Smooth muscle cell (in vitro differentiated cells): ENCODE results near the gene NRG3. TPM values are rescaled to one million over a fixed set of nuclear protein-coding genes. Genes with fewer than 3 reads are reported as not detected.

Source experiments
- DNase-seq: peaks from one replicate; lab custom pipeline; 2025; ENCODE audit not compliant: unreplicated experiment; lab: John Stamatoyannopoulos, UW
- H2AFZ ChIP-seq: fragments of 200-600 bp; sonication (generic); 2 replicates; pipeline ENCODE4 v1.6.0; 2016; ENCODE audit warnings: antibody characterized with exemption, low read depth, mild to moderate bottlenecking
- H3F3A ChIP-seq: fragments of 200-600 bp; sonication (generic); 2 replicates; pipeline ENCODE4 v1.6.0; 2017; ENCODE audit warnings: antibody characterized with exemption, low read depth
- H3K27ac ChIP-seq: fragments of 200-600 bp; sonication (generic); 2 replicates; pipeline ENCODE4 v1.5.1; 2016; ENCODE audit warnings: low read depth, mild to moderate bottlenecking
- H3K27me3 ChIP-seq: fragments of 200-600 bp; sonication (generic); 2 replicates; pipeline ENCODE4 v1.6.1; 2016; ENCODE audit warnings: low read depth, mild to moderate bottlenecking
- H3K36me3 ChIP-seq: fragments of 200-600 bp; sonication (generic); 2 replicates; pipeline ENCODE4 v1.5.1; 2016; ENCODE audit warnings: low read depth
- H3K4me1 ChIP-seq: fragments of 200-600 bp; sonication (generic); 2 replicates; pipeline ENCODE4 v1.5.1; 2016; ENCODE audit warnings: low read depth
- H3K4me2 ChIP-seq: fragments of 200-600 bp; sonication (generic); 2 replicates; pipeline ENCODE4 v1.6.0; 2016; ENCODE audit warnings: mild to moderate bottlenecking
- H3K4me3 ChIP-seq: fragments of 200-600 bp; sonication (generic); 2 replicates; pipeline ENCODE4 v1.5.1; 2016; ENCODE audit warnings: mild to moderate bottlenecking
- H3K79me2 ChIP-seq: fragments of 200-600 bp; sonication (generic); 2 replicates; pipeline ENCODE4 v1.6.0; 2016; ENCODE audit warnings: low read depth, mild to moderate bottlenecking
- H3K9ac ChIP-seq: fragments of 200-600 bp; sonication (generic); 2 replicates; pipeline ENCODE4 v1.6.0; 2016; ENCODE audit warnings: low read depth
- H3K9me3 ChIP-seq: fragments of 200-600 bp; sonication (generic); replicated peaks from 2 replicates; pipeline ENCODE4 v1.5.1; 2016; ENCODE audit warnings: low read depth
- H4K20me1 ChIP-seq: fragments of 200-600 bp; sonication (generic); 2 replicates; pipeline ENCODE4 v1.6.0; 2016; ENCODE audit warnings: low read depth
- WGBS: methylation state at CpG from one replicate; pipeline ENCODE4 v1.1.7; 2016; ENCODE audit warnings: low lambda C conversion rate; 5-methylcytosine and 5-hydroxymethylcytosine counted together
- polyA plus RNA-seq: library from polyadenylated mRNA; unstranded; fragments of >200 nt; fragmentation: Nextera tagmentation; extraction: Ambion mirVana; gene quantifications from 2 replicates; pipeline ENCODE4 v1.2.1, GENCODE V29; 2016
- total RNA-seq: library from RNA; depleted of rRNA; stranded (reverse); fragments of >200 nt; gene quantifications from 2 replicates; pipeline ENCODE4 v1.2.3, GENCODE V29; 2014
- TF ChIP-seq, protein P1 (sequence below): fragments of 200-600 bp; sonication (generic); IDR thresholded peaks from 2 replicates; pipeline ENCODE4 v1.5.1; 2017; ENCODE audit warnings: borderline replicate concordance, mild to moderate bottlenecking, antibody characterized with exemption; ENCODE audit not compliant: insufficient read depth, poor library complexity, severe bottlenecking

Gene NRG3
- total and polyA plus RNA-seq, 2 experiments from 2014 or later: 4.0 to 4.8 TPM

DNA sequence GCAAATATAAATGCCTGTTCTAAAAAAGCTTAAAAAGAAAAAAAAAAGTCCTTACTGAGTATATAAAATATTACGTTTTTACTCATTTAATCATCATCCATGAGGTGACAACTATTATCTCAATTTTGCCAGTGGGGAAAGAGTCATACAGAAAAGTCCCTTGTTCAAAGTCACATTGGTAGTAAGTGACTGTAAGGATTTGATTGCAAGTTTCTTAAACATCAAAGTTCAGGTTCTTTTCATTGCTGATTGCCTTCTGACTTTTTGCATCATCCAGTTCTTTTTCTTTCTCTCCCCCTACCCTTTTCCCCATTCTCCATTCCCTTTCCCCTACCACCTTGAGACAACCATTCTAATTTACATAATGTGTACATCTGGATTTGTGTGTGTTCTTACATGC lies 363.3 kb downstream of the NRG3 start:
- no peaks in the 10 kb centered on the region for H4K20me1 ChIP-seq
- no peak overlapping the region for H3K9ac ChIP-seq
- no peaks in the 10 kb centered on the region for H3K4me1 ChIP-seq
- TF ChIP-seq, protein P1, sequence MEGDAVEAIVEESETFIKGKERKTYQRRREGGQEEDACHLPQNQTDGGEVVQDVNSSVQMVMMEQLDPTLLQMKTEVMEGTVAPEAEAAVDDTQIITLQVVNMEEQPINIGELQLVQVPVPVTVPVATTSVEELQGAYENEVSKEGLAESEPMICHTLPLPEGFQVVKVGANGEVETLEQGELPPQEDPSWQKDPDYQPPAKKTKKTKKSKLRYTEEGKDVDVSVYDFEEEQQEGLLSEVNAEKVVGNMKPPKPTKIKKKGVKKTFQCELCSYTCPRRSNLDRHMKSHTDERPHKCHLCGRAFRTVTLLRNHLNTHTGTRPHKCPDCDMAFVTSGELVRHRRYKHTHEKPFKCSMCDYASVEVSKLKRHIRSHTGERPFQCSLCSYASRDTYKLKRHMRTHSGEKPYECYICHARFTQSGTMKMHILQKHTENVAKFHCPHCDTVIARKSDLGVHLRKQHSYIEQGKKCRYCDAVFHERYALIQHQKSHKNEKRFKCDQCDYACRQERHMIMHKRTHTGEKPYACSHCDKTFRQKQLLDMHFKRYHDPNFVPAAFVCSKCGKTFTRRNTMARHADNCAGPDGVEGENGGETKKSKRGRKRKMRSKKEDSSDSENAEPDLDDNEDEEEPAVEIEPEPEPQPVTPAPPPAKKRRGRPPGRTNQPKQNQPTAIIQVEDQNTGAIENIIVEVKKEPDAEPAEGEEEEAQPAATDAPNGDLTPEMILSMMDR: no peak
- no peak overlapping the region for H3K4me3 ChIP-seq
- no peak for DNase-seq
- no peaks in the 10 kb centered on the region for H3F3A ChIP-seq
- no peaks in the 10 kb centered on the region for H3K79me2 ChIP-seq
- H3K36me3 ChIP-seq: no peaks in the 10 kb centered on the region
- H3K27me3 ChIP-seq: no peaks in the 10 kb centered on the region
- H3K4me2 ChIP-seq: no peak overlapping the region
- H2AFZ ChIP-seq: no peak overlapping the region
- 79% methylated on average over 1 of the region's 1 CpG for WGBS
- H3K27ac ChIP-seq: no peak overlapping the region
- no peaks in the 10 kb centered on the region for H3K9me3 ChIP-seq

DNA sequence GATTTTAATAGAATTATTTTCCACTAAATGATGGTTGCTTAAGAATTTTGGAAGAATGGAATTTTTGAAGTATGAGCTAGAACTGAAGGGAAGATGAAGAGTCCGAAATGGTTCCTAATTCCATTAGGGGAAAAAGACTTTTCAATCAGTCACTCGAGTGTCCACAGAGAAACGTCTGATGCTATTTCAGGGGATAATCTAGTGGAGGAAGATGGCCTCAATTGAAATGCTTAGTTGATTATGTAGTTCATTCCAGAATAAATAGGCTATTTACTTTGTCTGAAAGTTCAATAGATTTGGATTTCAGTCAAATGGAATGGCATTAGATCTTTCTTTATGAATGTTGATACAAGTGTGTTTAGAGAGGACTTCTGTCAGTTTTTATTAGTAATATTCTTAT lies 365.4 kb downstream of the NRG3 start:
- H3K36me3 ChIP-seq: no peaks in the 10 kb centered on the region
- H3K9me3 ChIP-seq: no peaks in the 10 kb centered on the region
- TF ChIP-seq, protein P1: no peak
- no peak overlapping the region for H3K4me2 ChIP-seq
- H2AFZ ChIP-seq: no peak overlapping the region
- no peaks in the 10 kb centered on the region for H3K4me1 ChIP-seq
- no peak overlapping the region for H3K4me3 ChIP-seq
- no peaks in the 10 kb centered on the region for H3K79me2 ChIP-seq
- H3K27me3 ChIP-seq: no peaks in the 10 kb centered on the region
- no peaks in the 10 kb centered on the region for H4K20me1 ChIP-seq
- no peaks in the 10 kb centered on the region for H3F3A ChIP-seq
- no peak for DNase-seq
- no peak overlapping the region for H3K9ac ChIP-seq
- no peak overlapping the region for H3K27ac ChIP-seq
- 91% methylated on average over 3 of the region's 3 CpGs for WGBS

DNA sequence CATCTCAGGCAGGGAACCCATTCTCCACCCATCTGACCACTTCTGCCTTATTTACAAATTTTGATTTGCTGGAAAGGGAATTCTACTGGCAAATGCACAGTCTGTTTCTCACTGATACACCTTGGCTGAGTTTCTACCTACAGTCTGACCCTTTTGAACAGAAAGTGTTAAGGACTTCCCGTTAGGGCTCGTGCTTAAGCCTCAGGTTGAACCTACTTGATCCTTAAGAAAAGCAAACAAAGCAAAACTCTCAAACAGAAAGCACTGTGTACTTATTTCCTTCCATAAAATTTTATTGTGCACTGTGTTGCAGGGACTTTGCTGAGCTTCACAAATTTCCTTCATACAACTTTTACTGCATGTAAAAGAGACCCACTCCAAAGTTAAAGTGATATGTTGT lies 367.8 kb downstream of the NRG3 start:
- no peak overlapping the region for H3K9ac ChIP-seq
- TF ChIP-seq, protein P1: no peak
- H3K4me1 ChIP-seq: no peaks in the 10 kb centered on the region
- no peaks in the 10 kb centered on the region for H3F3A ChIP-seq
- no peaks in the 10 kb centered on the region for H3K79me2 ChIP-seq
- no peak for DNase-seq
- no peak overlapping the region for H3K4me3 ChIP-seq
- WGBS: 60% methylated on average over 2 of the region's 2 CpGs
- no peaks in the 10 kb centered on the region for H4K20me1 ChIP-seq
- H3K9me3 ChIP-seq: no peaks in the 10 kb centered on the region
- H3K4me2 ChIP-seq: no peak overlapping the region
- no peaks in the 10 kb centered on the region for H3K36me3 ChIP-seq
- H3K27ac ChIP-seq: no peak overlapping the region
- no peak overlapping the region for H2AFZ ChIP-seq
- H3K27me3 ChIP-seq: no peaks in the 10 kb centered on the region

DNA sequence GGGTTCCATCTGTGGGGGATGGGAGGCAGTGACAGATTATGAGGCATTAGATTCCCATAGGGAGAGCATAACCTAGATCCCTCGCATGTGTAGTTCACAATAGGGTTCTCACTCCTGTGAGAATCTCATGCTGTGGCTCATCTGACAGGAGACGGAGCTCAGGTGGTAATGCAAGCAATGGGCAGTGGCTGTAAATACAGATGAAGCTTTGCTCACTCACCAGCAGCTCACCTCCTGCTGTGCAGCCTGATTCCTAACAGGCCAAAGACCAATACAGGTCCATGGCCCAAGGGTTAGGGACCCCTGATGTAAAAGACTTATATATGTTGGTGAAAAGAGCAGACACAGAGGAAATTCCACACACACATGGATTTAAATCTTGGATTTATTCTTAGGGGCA lies 370.2 kb downstream of the NRG3 start:
- DNase-seq: no peak
- Histone ChIP-seq H3K4me1 (no peaks in the 10 kb centered on the region), H3K4me2 (no peak overlapping the region), H3F3A (no peaks in the 10 kb centered on the region), H3K27me3 (no peaks in the 10 kb centered on the region), H3K27ac (no peak overlapping the region), H3K36me3 (no peaks in the 10 kb centered on the region), H3K4me3 (no peak overlapping the region), H3K79me2 (no peaks in the 10 kb centered on the region), H3K9ac (no peak overlapping the region), H3K9me3 (no peaks in the 10 kb centered on the region), H4K20me1 (no peaks in the 10 kb centered on the region), H2AFZ (no peak overlapping the region)
- WGBS: 76% methylated on average over 2 of the region's 2 CpGs
- TF ChIP-seq, protein P1: no peak
